Mononuclear cell (primary cell): Measurements from ENCODE around the gene TXNRD1. TPM values are rescaled to one million over a fixed set of nuclear protein-coding genes. Genes with fewer than 3 reads are reported as not detected.

ENCODE experiments used
- total RNA-seq: library from RNA; depleted of rRNA; stranded (reverse); fragments of >200 nt; gene quantifications from one replicate; pipeline ENCODE4 v1.2.3, GENCODE V29; 2012

The TXNRD1 gene
- total RNA-seq, 1 donor = 69.9 TPM

Other genes with a start within 250 kb of the TXNRD1 start
- gene TDG, start 249.9 kb upstream of the TXNRD1 start, total RNA-seq = 44.9 TPM
- not detected for gene GLT8D2, start 165.6 kb upstream of the TXNRD1 start, total RNA-seq
- gene HCFC2, start 151.2 kb upstream of the TXNRD1 start, total RNA-seq = 23.4 TPM
- gene NFYB, start 77.6 kb upstream of the TXNRD1 start, total RNA-seq = 14.1 TPM
- 19.9 TPM for gene EID3, start 88.0 kb downstream of the TXNRD1 start, total RNA-seq
- gene CHST11, start 241.2 kb downstream of the TXNRD1 start, total RNA-seq = 83.7 TPM